Measurements from ENCODE around the gene NQO1. TPM values are rescaled to one million over a fixed set of nuclear protein-coding genes. Genes with fewer than 3 reads are reported as not detected.

The NQO1 gene
- total and polyA plus RNA-seq, 2 donors (not counting 1 experiment from before 2014, with no cell fraction given): 1.3 to 2.3 TPM

DNA sequence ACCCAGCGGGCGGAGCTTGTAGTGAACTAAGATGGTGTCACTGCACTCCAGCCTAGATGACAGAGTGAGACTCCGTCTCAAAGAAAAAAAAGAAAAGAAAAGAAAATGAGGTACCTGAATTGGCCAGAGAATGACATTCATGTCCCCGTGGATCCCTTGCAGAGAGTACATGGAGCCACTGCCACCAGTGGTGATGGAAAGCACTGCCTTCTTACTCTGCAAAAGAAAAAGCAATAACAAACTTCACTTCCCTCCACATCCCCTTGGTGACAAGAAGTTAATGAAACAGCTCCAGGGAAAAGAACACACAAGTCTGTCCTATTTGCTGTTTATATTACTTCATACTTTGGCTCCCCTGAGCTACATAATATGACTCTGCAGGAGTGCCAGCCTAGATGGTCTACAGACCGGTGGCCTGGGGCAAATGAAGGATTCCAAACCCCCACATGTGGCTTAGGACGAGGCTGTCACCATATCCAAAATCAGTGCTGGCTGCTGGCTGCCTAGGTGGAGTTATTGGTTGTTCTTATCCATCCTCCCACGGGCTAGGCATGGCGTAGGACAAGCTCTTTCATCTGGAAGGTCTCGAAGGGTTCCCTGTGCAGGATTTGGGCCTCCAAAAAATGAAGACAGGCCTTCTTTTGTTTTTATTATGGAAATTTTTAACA, 13.3 kb downstream of the NQO1 start:
- no peak overlapping the region for H3K27ac ChIP-seq (ENCODE audit: low read length in 2 of 2)
- no peak for DNase-seq
- TF ChIP-seq, protein P1, sequence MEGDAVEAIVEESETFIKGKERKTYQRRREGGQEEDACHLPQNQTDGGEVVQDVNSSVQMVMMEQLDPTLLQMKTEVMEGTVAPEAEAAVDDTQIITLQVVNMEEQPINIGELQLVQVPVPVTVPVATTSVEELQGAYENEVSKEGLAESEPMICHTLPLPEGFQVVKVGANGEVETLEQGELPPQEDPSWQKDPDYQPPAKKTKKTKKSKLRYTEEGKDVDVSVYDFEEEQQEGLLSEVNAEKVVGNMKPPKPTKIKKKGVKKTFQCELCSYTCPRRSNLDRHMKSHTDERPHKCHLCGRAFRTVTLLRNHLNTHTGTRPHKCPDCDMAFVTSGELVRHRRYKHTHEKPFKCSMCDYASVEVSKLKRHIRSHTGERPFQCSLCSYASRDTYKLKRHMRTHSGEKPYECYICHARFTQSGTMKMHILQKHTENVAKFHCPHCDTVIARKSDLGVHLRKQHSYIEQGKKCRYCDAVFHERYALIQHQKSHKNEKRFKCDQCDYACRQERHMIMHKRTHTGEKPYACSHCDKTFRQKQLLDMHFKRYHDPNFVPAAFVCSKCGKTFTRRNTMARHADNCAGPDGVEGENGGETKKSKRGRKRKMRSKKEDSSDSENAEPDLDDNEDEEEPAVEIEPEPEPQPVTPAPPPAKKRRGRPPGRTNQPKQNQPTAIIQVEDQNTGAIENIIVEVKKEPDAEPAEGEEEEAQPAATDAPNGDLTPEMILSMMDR (IDR thresholded peaks at IDR 0.05): no peak
- no peak for TF ChIP-seq EZH2 (IDR thresholded peaks at IDR 0.05; ENCODE audit: borderline replicate concordance, insufficient read depth, low read depth, low read length, poor library complexity, severe bottlenecking)
- no peaks in the 10 kb centered on the region for H3K9me3 Mint-ChIP-seq (ENCODE audit: insufficient read depth)
- no peak for ATAC-seq (ENCODE audit: low read depth)
- no peak overlapping the region for H3K27ac Mint-ChIP-seq
- no peaks in the 10 kb centered on the region for H3K4me1 ChIP-seq (ENCODE audit: control insufficient read depth in 2 of 2, insufficient read depth in 2 of 2, low read length in 2 of 2)
- H3K79me2 ChIP-seq (ENCODE audit: control insufficient read depth, insufficient read depth, low read length): no peaks in the 10 kb centered on the region
- 97% methylated on average over 6 of the region's 9 CpGs for WGBS (ENCODE audit: insufficient coverage)
- H2AFZ ChIP-seq (ENCODE audit: insufficient read depth, low read depth, low read length, poor library complexity, severe bottlenecking): no peak overlapping the region
- no peak overlapping the region for H3K4me3 ChIP-seq (ENCODE audit: control extremely low read depth in 1 of 5, extremely low read depth in 1 of 5, insufficient read depth in 1 of 5, low read depth in 2 of 5, low read length in 4 of 5)
- H3K9me3 ChIP-seq (ENCODE audit: control extremely low read depth in 1 of 3, control insufficient read depth in 2 of 3, insufficient read depth in 1 of 3, low read length in 2 of 3): no peaks in the 10 kb centered on the region
- H3K36me3 ChIP-seq (replicated peaks in 1 of 2; ENCODE audit: control extremely low read depth in 1 of 2, control insufficient read depth in 1 of 2, extremely low read depth in 1 of 2, insufficient read depth in 2 of 2, low read length in 1 of 2): peaks cover 0 to 1% of the 10 kb centered on the region in 2 experiments
- H3K4me1 Mint-ChIP-seq: no peaks in the 10 kb centered on the region
- H3K9ac ChIP-seq (ENCODE audit: low read length): no peak overlapping the region
- no peaks in the 10 kb centered on the region for H3K27me3 ChIP-seq (replicated peaks in 1 of 4; ENCODE audit: control extremely low read depth in 1 of 4, control insufficient read depth in 3 of 4, insufficient read depth in 4 of 4, low read length in 3 of 4)
- H3K4me2 ChIP-seq (replicated peaks; ENCODE audit: low read depth, low read length, poor library complexity, severe bottlenecking): no peak overlapping the region
- ChIA-PET CTCF (interaction anchor here (1.2 to 7.9 kb wide), 2 partner anchors 10 to 41 kb away, joined by 3 to 73 read pairs; partner anchors contain the start of gene NOB1), POLR2A (no interaction called here)
- intact Hi-C loops (cut with micrococcal nuclease): no loop called here
- H4K20me1 ChIP-seq (ENCODE audit: control insufficient read depth, insufficient read depth, low read length, poor library complexity, severe bottlenecking): no peaks in the 10 kb centered on the region
- H3K27me3 Mint-ChIP-seq: no peaks in the 10 kb centered on the region
- no peak overlapping the region for H3K4me3 Mint-ChIP-seq

DNA sequence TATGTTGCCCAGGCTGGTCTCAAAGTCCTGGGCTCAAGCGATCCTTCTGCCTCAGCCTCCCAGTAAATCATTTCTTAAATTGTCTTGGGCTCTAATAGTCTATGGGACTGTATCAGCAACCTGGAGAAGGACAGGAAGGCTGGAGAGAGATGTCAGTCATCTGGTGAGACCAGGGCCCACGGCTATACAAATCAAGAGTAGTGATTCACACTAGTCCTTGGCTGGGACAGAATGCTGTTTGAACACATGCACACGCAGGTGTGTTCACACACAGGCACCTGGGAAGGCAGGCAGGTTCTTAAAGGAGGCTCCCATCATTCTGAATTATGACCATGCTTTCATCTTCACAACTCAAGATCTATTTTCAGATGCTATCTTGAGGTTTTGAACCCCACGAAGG, 14.1 kb downstream of the NQO1 start:
- DNase-seq (no peak), ATAC-seq (ENCODE audit: low read depth) (no peak)
- Mint-ChIP-seq H3K4me3 (no peak overlapping the region), H3K9me3 (ENCODE audit: insufficient read depth) (no peaks in the 10 kb centered on the region), H3K27me3 (no peaks in the 10 kb centered on the region), H3K27ac (no peak overlapping the region), H3K4me1 (no peaks in the 10 kb centered on the region)
- no peaks in the 10 kb centered on the region for H3K27me3 ChIP-seq (replicated peaks in 1 of 4; ENCODE audit: control extremely low read depth in 1 of 4, control insufficient read depth in 3 of 4, insufficient read depth in 4 of 4, low read length in 3 of 4)
- H3K36me3 ChIP-seq (replicated peaks in 1 of 2; ENCODE audit: control extremely low read depth in 1 of 2, control insufficient read depth in 1 of 2, extremely low read depth in 1 of 2, insufficient read depth in 2 of 2, low read length in 1 of 2): peaks cover 0 to 1% of the 10 kb centered on the region in 2 experiments
- H3K79me2 ChIP-seq (ENCODE audit: control insufficient read depth, insufficient read depth, low read length): no peaks in the 10 kb centered on the region
- WGBS (ENCODE audit: insufficient coverage): 97% methylated on average over 3 of the region's 4 CpGs
- no peak overlapping the region for H2AFZ ChIP-seq (ENCODE audit: insufficient read depth, low read depth, low read length, poor library complexity, severe bottlenecking)
- H3K4me2 ChIP-seq (replicated peaks; ENCODE audit: low read depth, low read length, poor library complexity, severe bottlenecking): no peak overlapping the region
- no peak overlapping the region for H3K4me3 ChIP-seq (ENCODE audit: control extremely low read depth in 1 of 5, extremely low read depth in 1 of 5, insufficient read depth in 1 of 5, low read depth in 2 of 5, low read length in 4 of 5)
- intact Hi-C loops (cut with micrococcal nuclease): no loop called here
- POLR2A ChIA-PET: no interaction called here
- CTCF ChIA-PET: interaction anchor here (7.9 kb wide), 1 partner anchor 42 kb away, joined by 73 read pairs; the partner anchor contains the start of gene NOB1
- no peaks in the 10 kb centered on the region for H4K20me1 ChIP-seq (ENCODE audit: control insufficient read depth, insufficient read depth, low read length, poor library complexity, severe bottlenecking)
- TF ChIP-seq, protein P1 (IDR thresholded peaks at IDR 0.05): no peak
- TF ChIP-seq EZH2 (IDR thresholded peaks at IDR 0.05; ENCODE audit: borderline replicate concordance, insufficient read depth, low read depth, low read length, poor library complexity, severe bottlenecking): no peak
- no peaks in the 10 kb centered on the region for H3K4me1 ChIP-seq (ENCODE audit: control insufficient read depth in 2 of 2, insufficient read depth in 2 of 2, low read length in 2 of 2)
- no peak overlapping the region for H3K9ac ChIP-seq (ENCODE audit: low read length)
- no peak overlapping the region for H3K27ac ChIP-seq (ENCODE audit: low read length in 2 of 2)
- no peaks in the 10 kb centered on the region for H3K9me3 ChIP-seq (ENCODE audit: control extremely low read depth in 1 of 3, control insufficient read depth in 2 of 3, insufficient read depth in 1 of 3, low read length in 2 of 3)
